ENCODE measurements around the gene EBI3. TPM values are rescaled to one million over a fixed set of nuclear protein-coding genes. Genes with fewer than 3 reads are reported as not detected.
"Not testable (repeated sequence)": the region's sequence is repeated elsewhere in the genome, so short reads cannot be mapped to it uniquely, and the experiment has no call there.

EBI3 gene
- total RNA-seq, 1 donor from 2014 or later, result 28.1 TPM

DNA sequence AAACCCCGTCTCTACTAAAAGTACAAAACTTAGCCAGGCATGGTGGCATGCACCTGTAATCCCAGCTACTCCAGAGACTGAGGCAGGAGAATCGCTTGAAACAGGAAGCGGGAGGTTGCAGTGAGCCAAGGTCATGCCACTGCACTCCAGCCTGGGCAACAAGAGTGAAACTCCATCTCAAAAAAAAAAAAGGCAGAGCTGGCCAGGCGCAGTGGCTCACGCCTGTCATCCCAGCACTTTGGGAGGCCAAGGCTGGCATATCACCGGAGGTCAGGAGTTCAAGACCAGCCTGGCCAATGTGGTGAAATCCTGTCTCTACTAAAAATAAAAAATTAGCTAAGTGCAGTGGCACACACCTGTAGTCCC lies 45.0 kb downstream of the EBI3 start:
- intact Hi-C loops (cut with micrococcal nuclease), result not testable (repeated sequence)

DNA sequence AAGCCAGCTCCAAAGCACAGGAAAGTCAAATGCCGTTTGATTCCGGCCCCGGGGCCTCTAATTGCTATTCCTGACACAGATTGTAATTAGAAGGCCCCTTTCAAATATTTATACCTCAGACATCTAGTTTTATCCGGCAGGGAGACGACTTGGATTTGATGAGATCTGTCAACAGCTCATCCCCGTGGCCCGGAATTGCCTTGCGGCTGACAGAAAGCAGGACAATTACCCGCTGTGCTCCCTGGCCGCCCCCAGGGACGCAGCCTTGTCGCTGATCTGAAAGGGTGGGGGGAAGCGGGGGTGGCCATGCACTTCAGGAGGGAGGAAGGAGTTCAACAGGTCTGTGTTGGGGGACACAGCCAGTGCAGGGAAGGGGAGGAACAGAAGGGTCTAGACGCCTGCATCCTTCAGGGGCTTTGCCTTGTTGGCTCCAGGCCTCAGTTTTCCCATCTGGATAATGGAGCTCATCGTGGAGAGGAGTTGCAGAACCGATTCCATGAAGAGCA lies 47.9 kb downstream of the EBI3 start:
- intact Hi-C loops (cut with micrococcal nuclease), result no loop called here

DNA sequence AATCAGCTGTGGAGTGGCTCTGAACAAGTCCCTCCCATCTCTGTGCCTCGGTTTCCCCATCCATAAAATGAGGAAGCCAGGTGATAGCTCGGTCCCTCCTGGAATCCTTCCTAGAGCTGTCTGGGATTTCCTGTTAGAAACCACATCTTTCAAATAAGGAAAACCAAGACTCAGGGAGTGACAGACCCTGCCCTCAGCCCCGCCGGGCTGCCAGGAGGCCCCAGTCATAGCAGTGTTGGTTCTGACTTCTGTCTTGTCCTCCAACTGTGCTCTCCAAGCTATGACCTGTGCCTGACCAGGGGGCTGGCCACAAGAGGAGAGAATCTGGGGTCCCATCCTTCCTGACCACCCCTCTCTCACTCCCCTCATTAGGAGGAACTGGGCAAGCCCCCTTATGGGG lies 48.7 kb downstream of the EBI3 start:
- intact Hi-C loops (cut with micrococcal nuclease), result no loop called here

DNA sequence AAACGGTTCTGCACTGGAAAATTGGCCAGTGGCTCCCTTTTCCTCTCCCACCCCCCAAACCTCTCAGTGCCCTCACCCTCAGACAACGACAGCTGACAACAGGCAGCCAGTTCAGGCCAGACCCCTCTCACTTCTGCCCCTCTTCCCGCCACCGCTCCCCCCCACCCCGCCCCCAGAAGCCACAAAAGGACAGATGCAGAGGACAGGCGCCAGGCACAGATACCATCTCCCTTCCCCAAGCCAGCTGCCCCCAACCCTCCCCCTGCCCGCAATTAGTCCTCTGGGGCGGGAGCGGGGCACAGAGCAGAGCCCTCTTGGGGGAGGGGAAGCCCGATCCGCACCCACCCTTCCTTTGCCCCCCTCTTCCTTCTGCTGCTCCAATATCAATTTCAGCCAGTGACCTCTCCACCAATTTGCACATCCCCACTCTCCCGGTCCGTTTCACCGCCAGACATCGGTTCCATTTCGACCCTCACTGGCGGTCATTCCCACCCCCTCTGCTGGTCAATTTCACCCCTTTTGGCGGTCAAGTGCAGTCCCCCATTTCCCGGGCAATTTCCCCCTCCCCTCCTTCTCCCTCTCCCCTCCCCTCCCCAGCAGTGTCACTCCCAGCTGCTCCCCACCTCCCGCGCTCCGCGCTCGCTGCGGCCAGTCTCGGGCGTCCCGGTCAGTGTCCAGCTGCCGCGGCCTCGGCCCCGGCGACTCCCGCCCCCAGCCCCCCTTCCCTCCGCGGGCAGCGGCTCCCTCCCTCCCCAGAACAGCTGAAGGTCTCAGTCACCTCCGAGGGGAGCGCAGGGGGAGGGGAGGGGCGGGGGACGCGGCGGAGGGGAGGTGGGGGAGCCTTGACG lies 49.3 kb downstream of the EBI3 start, which contains the start of gene SHD:
SHD (plus strand) TSS at position 848 of the 848 bp plus-strand sequence. CDS start 798 bp downstream, outside the sequence.
- intact Hi-C loops (cut with micrococcal nuclease), result no loop called here

DNA sequence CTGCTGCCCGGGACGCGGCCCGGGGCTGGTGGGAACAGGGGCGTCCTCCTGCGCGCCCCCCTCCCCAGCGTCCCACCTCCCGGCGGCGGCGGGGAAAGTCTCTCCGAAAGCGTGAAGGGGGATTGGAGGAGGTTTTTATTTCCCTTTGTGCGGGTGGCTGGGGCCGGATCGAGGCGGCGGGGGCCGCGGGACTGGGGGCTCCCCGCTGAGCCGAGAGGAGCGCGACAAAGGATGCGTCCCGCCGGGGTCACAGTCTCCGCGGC lies 49.9 kb downstream of the EBI3 start:
- intact Hi-C loops (cut with micrococcal nuclease), result no loop called here

DNA sequence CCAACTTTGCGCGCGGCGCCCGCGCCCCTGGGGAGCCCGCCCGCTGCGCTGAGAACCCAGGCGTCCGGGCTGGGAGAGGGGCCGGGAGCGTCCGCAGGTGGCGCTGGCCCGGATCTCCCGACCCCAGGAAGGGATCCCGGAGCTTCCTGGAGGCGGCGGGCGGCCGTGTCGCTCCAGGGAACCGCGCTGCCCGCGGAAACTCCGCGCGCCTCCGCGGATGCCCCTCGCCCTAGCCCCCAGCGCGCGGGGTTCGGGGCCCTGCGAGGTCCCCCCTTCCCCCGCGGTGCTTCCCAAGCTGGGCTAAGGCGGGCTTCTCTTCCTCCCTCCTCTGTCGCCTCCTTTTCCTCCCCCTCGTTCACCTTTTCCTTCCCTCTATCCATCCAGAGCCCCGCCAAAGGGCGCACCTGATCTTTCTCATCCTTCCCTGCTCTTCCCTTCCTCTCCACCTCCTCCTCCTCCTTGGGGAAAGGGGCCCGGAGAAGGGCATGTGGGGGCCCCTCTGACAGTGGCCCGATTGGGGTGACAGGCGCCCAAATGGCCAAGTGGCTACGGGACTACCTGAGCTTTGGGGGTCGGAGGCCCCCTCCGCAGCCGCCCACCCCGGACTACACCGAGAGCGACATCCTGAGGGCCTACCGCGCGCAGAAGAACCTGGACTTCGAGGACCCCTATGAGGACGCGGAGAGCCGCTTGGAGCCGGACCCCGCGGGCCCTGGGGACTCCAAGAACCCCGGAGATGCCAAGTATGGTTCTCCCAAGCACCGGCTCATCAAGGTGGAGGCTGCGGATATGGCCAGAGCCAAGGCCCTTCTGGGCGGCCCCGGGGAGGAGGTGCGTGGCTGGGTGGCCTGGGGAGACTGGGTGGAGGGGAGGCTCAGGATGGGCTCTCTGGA lies 50.5 kb downstream of the EBI3 start:
- intact Hi-C loops (cut with micrococcal nuclease), result no loop called here

DNA sequence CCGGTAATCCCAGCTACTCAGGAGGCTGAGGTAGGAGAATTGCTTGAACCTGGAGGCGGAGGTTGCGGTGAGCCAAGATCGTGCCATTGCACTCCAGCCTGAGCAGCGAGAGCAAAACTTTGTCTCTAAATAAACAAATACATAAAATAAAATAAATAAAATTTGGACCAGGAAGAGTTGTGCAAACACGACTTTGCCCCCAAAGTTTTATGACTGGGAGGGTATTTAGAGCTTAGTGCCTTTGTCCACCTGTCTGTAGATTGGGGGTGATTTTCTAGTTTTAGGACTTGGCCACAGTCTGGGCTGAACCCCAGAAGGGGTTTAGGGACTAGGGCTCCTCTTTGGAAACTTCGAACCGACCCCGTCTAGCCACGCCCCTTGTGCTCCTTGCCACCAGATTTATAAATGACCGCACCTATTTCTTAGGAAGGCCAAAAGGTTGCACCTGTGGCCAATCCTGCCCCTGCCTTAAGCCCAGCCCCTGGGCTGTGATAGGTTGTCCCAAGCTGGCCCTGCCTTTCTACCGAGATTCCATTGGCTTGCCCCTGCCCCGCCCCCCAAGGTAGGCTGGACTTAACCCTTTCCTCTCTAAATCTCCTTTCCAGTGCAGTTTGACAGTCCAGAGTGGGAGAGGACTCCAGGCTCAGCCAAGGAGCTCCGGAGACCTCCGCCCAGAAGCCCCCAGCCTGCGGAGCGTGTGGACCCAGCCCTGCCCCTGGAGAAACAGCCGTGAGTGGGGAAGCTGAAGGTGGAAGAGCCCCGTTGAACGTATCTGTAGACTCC lies 55.0 kb downstream of the EBI3 start:
- intact Hi-C loops (cut with micrococcal nuclease), result no loop called here

DNA sequence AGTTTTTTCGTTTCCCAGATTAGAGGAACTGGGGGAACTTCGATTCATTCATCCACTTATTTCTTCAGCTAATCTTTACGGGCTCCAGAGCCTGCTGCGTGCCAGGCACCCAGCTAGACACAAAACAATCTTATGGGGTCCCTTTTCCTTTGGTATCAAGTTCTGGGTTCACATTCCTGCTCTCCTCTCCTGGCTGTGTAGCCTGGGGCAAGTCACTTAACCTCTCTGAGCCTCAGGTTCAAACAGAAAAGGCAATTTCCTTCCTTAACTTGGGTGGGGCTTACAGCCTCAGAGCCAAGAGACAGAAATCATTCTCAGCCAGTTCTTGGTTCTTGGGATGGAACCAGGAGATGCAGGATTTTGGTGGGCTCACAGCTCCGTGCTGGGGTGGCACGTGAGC lies 55.7 kb downstream of the EBI3 start:
- intact Hi-C loops (cut with micrococcal nuclease), result no loop called here

DNA sequence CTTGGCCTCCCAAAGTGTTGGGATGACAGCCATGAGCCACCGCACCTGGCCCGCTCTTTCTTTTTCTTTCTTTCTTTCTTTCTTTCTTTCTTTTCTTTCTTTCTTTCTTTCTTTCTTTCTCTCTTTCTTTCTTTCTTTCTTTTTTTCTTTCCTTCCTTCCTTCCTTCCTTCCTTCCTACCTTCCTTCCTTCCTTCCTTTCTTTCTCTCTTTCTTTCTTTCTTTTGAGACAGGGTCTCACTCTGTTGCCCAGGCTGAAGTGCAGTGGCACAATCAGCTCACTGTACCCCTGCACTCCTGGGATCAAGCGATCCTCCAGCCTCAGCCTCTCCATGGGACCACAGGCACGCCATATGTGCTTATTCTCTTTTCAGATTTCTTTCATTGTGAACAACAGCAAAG lies 56.8 kb downstream of the EBI3 start:
- intact Hi-C loops (cut with micrococcal nuclease), result not testable (repeated sequence)

Other genes starting within 250 kb of the EBI3 start
- gene EEF2, start 244.1 kb upstream of the EBI3 start, total RNA-seq, result 1,694 and 1,729 TPM in 2 replicates
- 38.4 and 40.5 TPM in 2 replicates for gene PIAS4, start 221.8 kb upstream of the EBI3 start, total RNA-seq
- 41.6 and 41.8 TPM in 2 replicates for gene ZBTB7A, start 162.6 kb upstream of the EBI3 start, total RNA-seq
- gene MAP2K2, start 105.4 kb upstream of the EBI3 start, total RNA-seq, result 144 and 156 TPM in 2 replicates
- not detected in 2 replicates for gene CREB3L3, start 75.9 kb upstream of the EBI3 start, total RNA-seq
- 49.5 and 49.6 TPM in 2 replicates for gene SIRT6, start 47.0 kb upstream of the EBI3 start, total RNA-seq
- gene ANKRD24, start 46.8 kb upstream of the EBI3 start, total RNA-seq, result 0.63 and 0.69 TPM in 2 replicates
- 31.3 and 34.3 TPM in 2 replicates for gene YJU2, start 17.6 kb downstream of the EBI3 start, total RNA-seq
- gene SHD, start 49.7 kb downstream of the EBI3 start, total RNA-seq, result not detected in 2 replicates
- 33.2 and 34.6 TPM in 2 replicates for gene TMIGD2, start 72.9 kb downstream of the EBI3 start, total RNA-seq
- 22.0 and 24.2 TPM in 2 replicates for gene FSD1, start 75.1 kb downstream of the EBI3 start, total RNA-seq
- gene STAP2, start 109.3 kb downstream of the EBI3 start, total RNA-seq, result 14.8 and 19.1 TPM in 2 replicates
- gene MPND, start 114.0 kb downstream of the EBI3 start, total RNA-seq, result 19.0 and 21.0 TPM in 2 replicates
- 67.8 and 74.3 TPM in 2 replicates for gene SH3GL1, start 171.0 kb downstream of the EBI3 start, total RNA-seq
- gene CHAF1A, start 173.1 kb downstream of the EBI3 start, total RNA-seq, result 74.0 and 79.1 TPM in 2 replicates
- 46.3 and 52.0 TPM in 2 replicates for gene UBXN6, start 228.3 kb downstream of the EBI3 start, total RNA-seq
- 55.7 and 67.4 TPM in 2 replicates for gene HDGFL2, start 242.8 kb downstream of the EBI3 start, total RNA-seq